Measurements from ENCODE around the gene MED12L.
"Not testable (repeated sequence)": the region's sequence is repeated elsewhere in the genome, so short reads cannot be mapped to it uniquely, and the experiment has no call there.

Gene MED12L

GRCh38 chr3:151226088-151226563 is 140.7 kb downstream of the MED12L start:
- Histone ChIP-seq H3K4me2 (ENCODE audit: low read length) (peak overlapping the region; percentile 8), H3K27me3 (ENCODE audit: control insufficient read depth, insufficient read depth, low read length) (no peaks in the 10 kb centered on the region), H3K4me1 (ENCODE audit: control insufficient read depth, insufficient read depth, low read length) (peaks cover 28% of the 10 kb centered on the region), H3K9ac (ENCODE audit: low read depth, low read length) (no peak overlapping the region), H3K9me3 (replicated peaks; ENCODE audit: low read length) (no peaks in the 10 kb centered on the region), H3K36me3 (ENCODE audit: insufficient read depth, low read length) (no peaks in the 10 kb centered on the region), H3K4me3 (ENCODE audit: low read length) (no peak overlapping the region)

GRCh38 chr3:151226825-151227224 is 141.4 kb downstream of the MED12L start:
- no peaks in the 10 kb centered on the region for H3K27me3 ChIP-seq (ENCODE audit: control insufficient read depth, insufficient read depth, low read length)
- peak overlapping the region; percentile 8 for H3K4me2 ChIP-seq (ENCODE audit: low read length)
- H3K4me3 ChIP-seq (ENCODE audit: low read length), result no peak overlapping the region
- no peak overlapping the region for H3K9ac ChIP-seq (ENCODE audit: low read depth, low read length)
- no peaks in the 10 kb centered on the region for H3K9me3 ChIP-seq (replicated peaks; ENCODE audit: low read length)
- H3K36me3 ChIP-seq (ENCODE audit: insufficient read depth, low read length), result no peaks in the 10 kb centered on the region
- peaks cover 28% of the 10 kb centered on the region for H3K4me1 ChIP-seq (ENCODE audit: control insufficient read depth, insufficient read depth, low read length)

GRCh38 chr3:151227266-151227806 is 141.9 kb downstream of the MED12L start:
- peaks cover 28% of the 10 kb centered on the region for H3K4me1 ChIP-seq (ENCODE audit: control insufficient read depth, insufficient read depth, low read length)
- H3K9ac ChIP-seq (ENCODE audit: low read depth, low read length), result no peak overlapping the region
- no peaks in the 10 kb centered on the region for H3K27me3 ChIP-seq (ENCODE audit: control insufficient read depth, insufficient read depth, low read length)
- H3K4me3 ChIP-seq (ENCODE audit: low read length), result no peak overlapping the region
- no peaks in the 10 kb centered on the region for H3K9me3 ChIP-seq (replicated peaks; ENCODE audit: low read length)
- peak overlapping the region; percentile 37 for H3K4me2 ChIP-seq (ENCODE audit: low read length)
- no peaks in the 10 kb centered on the region for H3K36me3 ChIP-seq (ENCODE audit: insufficient read depth, low read length)

- no peaks in the 10 kb centered on the region for H3K27me3 ChIP-seq (ENCODE audit: control insufficient read depth, insufficient read depth, low read length)
- peaks cover 28% of the 10 kb centered on the region for H3K4me1 ChIP-seq (ENCODE audit: control insufficient read depth, insufficient read depth, low read length)
- H3K4me2 ChIP-seq (ENCODE audit: low read length), result peak overlapping the region; percentile 37
- no peak overlapping the region for H3K9ac ChIP-seq (ENCODE audit: low read depth, low read length)
- no peaks in the 10 kb centered on the region for H3K9me3 ChIP-seq (replicated peaks; ENCODE audit: low read length)
- H3K4me3 ChIP-seq (ENCODE audit: low read length), result no peak overlapping the region
- no peaks in the 10 kb centered on the region for H3K36me3 ChIP-seq (ENCODE audit: insufficient read depth, low read length)
These were observed 142.6 kb downstream of the MED12L start for GRCh38 chr3:151227807-151228665.

- no peaks in the 10 kb centered on the region for H3K36me3 ChIP-seq (ENCODE audit: insufficient read depth, low read length)
These were observed 143.2 kb downstream of the MED12L start for GRCh38 chr3:151228666-151229040.

GRCh38 chr3:151230646-151231045 is 145.2 kb downstream of the MED12L start:
- H3K36me3 ChIP-seq (ENCODE audit: insufficient read depth, low read length), result no peaks in the 10 kb centered on the region
- no peaks in the 10 kb centered on the region for H3K9me3 ChIP-seq (replicated peaks; ENCODE audit: low read length)
- H3K9ac ChIP-seq (ENCODE audit: low read depth, low read length), result no peak overlapping the region
- H3K4me3 ChIP-seq (ENCODE audit: low read length), result no peak overlapping the region
- H3K27me3 ChIP-seq (ENCODE audit: control insufficient read depth, insufficient read depth, low read length), result no peaks in the 10 kb centered on the region
- no peak overlapping the region for H3K4me2 ChIP-seq (ENCODE audit: low read length)
- peaks cover 28% of the 10 kb centered on the region for H3K4me1 ChIP-seq (ENCODE audit: control insufficient read depth, insufficient read depth, low read length)

More at GRCh38 chr3:151228666-151229040, 143.2 kb downstream of the MED12L start:
- Histone ChIP-seq H3K4me2 (ENCODE audit: low read length) (no peak overlapping the region), H3K27me3 (ENCODE audit: control insufficient read depth, insufficient read depth, low read length) (no peaks in the 10 kb centered on the region), H3K4me3 (ENCODE audit: low read length) (no peak overlapping the region), H3K9ac (ENCODE audit: low read depth, low read length) (no peak overlapping the region), H3K4me1 (ENCODE audit: control insufficient read depth, insufficient read depth, low read length) (peaks cover 28% of the 10 kb centered on the region), H3K9me3 (replicated peaks; ENCODE audit: low read length) (no peaks in the 10 kb centered on the region)

GRCh38 chr3:151232403-151232802 is 146.9 kb downstream of the MED12L start:
- peaks cover 14% of the 10 kb centered on the region for H3K4me1 ChIP-seq (ENCODE audit: control insufficient read depth, insufficient read depth, low read length)
- H3K9ac ChIP-seq (ENCODE audit: low read depth, low read length), result not testable (repeated sequence)

GRCh38 chr3:151232991-151233390 is 147.5 kb downstream of the MED12L start:
- H3K27me3 ChIP-seq (ENCODE audit: control insufficient read depth, insufficient read depth, low read length), result no peaks in the 10 kb centered on the region
- peaks cover 10% of the 10 kb centered on the region for H3K4me1 ChIP-seq (ENCODE audit: control insufficient read depth, insufficient read depth, low read length)
- no peak overlapping the region for H3K9ac ChIP-seq (ENCODE audit: low read depth, low read length)
- no peaks in the 10 kb centered on the region for H3K36me3 ChIP-seq (ENCODE audit: insufficient read depth, low read length)
- no peak overlapping the region for H3K4me3 ChIP-seq (ENCODE audit: low read length)
- no peak overlapping the region for H3K4me2 ChIP-seq (ENCODE audit: low read length)
- H3K9me3 ChIP-seq (replicated peaks; ENCODE audit: low read length), result no peaks in the 10 kb centered on the region

More at GRCh38 chr3:151232403-151232802, 146.9 kb downstream of the MED12L start:
- not testable (repeated sequence) for H3K36me3 ChIP-seq (ENCODE audit: insufficient read depth, low read length); H3K27me3 ChIP-seq (ENCODE audit: control insufficient read depth, insufficient read depth, low read length); H3K4me2 ChIP-seq (ENCODE audit: low read length); H3K9me3 ChIP-seq (replicated peaks; ENCODE audit: low read length); H3K4me3 ChIP-seq (ENCODE audit: low read length)

- Histone ChIP-seq H3K4me1 (ENCODE audit: control insufficient read depth, insufficient read depth, low read length) (no peaks in the 10 kb centered on the region), H3K4me3 (ENCODE audit: low read length) (no peak overlapping the region), H3K9ac (ENCODE audit: low read depth, low read length) (no peak overlapping the region), H3K27me3 (ENCODE audit: control insufficient read depth, insufficient read depth, low read length) (no peaks in the 10 kb centered on the region), H3K9me3 (replicated peaks; ENCODE audit: low read length) (no peaks in the 10 kb centered on the region), H3K4me2 (ENCODE audit: low read length) (no peak overlapping the region), H3K36me3 (ENCODE audit: insufficient read depth, low read length) (no peaks in the 10 kb centered on the region)
These were observed 149.4 kb downstream of the MED12L start for GRCh38 chr3:151234825-151235224.

GRCh38 chr3:151236316-151236715 is 150.9 kb downstream of the MED12L start:
- Histone ChIP-seq H3K27me3 (ENCODE audit: control insufficient read depth, insufficient read depth, low read length) (no peaks in the 10 kb centered on the region), H3K36me3 (ENCODE audit: insufficient read depth, low read length) (no peaks in the 10 kb centered on the region), H3K4me2 (ENCODE audit: low read length) (no peak overlapping the region), H3K4me3 (ENCODE audit: low read length) (no peak overlapping the region), H3K9me3 (replicated peaks; ENCODE audit: low read length) (no peaks in the 10 kb centered on the region), H3K4me1 (ENCODE audit: control insufficient read depth, insufficient read depth, low read length) (no peaks in the 10 kb centered on the region), H3K9ac (ENCODE audit: low read depth, low read length) (no peak overlapping the region)

GRCh38 chr3:151236736-151237135 is 151.3 kb downstream of the MED12L start:
- Histone ChIP-seq H3K36me3 (ENCODE audit: insufficient read depth, low read length) (no peaks in the 10 kb centered on the region), H3K9me3 (replicated peaks; ENCODE audit: low read length) (no peaks in the 10 kb centered on the region), H3K27me3 (ENCODE audit: control insufficient read depth, insufficient read depth, low read length) (no peaks in the 10 kb centered on the region), H3K4me1 (ENCODE audit: control insufficient read depth, insufficient read depth, low read length) (no peaks in the 10 kb centered on the region), H3K9ac (ENCODE audit: low read depth, low read length) (no peak overlapping the region), H3K4me2 (ENCODE audit: low read length) (no peak overlapping the region), H3K4me3 (ENCODE audit: low read length) (no peak overlapping the region)

- H3K9me3 ChIP-seq (replicated peaks; ENCODE audit: low read length); H3K27me3 ChIP-seq (ENCODE audit: control insufficient read depth, insufficient read depth, low read length); H3K4me1 ChIP-seq (ENCODE audit: control insufficient read depth, insufficient read depth, low read length); H3K4me3 ChIP-seq (ENCODE audit: low read length); H3K9ac ChIP-seq (ENCODE audit: low read depth, low read length); H3K36me3 ChIP-seq (ENCODE audit: insufficient read depth, low read length); H3K4me2 ChIP-seq (ENCODE audit: low read length): not testable (repeated sequence)
These were observed 156.5 kb downstream of the MED12L start for GRCh38 chr3:151242006-151242405.
